Lung (tissue), 12 donors: ENCODE data around the gene EXOC3L4. TPM values are rescaled to one million over a fixed set of nuclear protein-coding genes. Genes with fewer than 3 reads are reported as not detected.
A peak's percentile ranks its signal among the peaks of the same experiment; 100 is the strongest.

Source experiments
- ATAC-seq: fragments of 200-7000 bp; cut with Tn5 transposase; one replicate; pipeline ENCODE4 v1.9.1; 2020; ENCODE audit warnings: moderate number of reproducible peaks; ENCODE audit not compliant: insufficient read depth, low FRiP score
- DNase-seq, 3 donors: peaks; one replicate each; pipeline ENCODE4 v3.0.0-alpha.2; 2013 to 2017
- H3K27ac ChIP-seq, 2 donors: one replicate each; pipeline ENCODE4 v1.5.1; 2013; ENCODE audit warnings: mild to moderate bottlenecking in 2 of 2, moderate library complexity in 2 of 2, control low read depth in 1 of 2, inconsistent platforms in 1 of 2, low read depth in 1 of 2, low read length in 1 of 2
- H3K27me3 ChIP-seq, 3 donors: one replicate each; pipeline ENCODE4 v1.5.1; 2013; ENCODE audit warnings: low read length in 2 of 3; ENCODE audit not compliant: control insufficient read depth in 3 of 3, insufficient read depth in 3 of 3
- H3K36me3 ChIP-seq, 4 donors: one replicate each; pipeline ENCODE4 v1.5.1; 2013; ENCODE audit warnings: low read length in 4 of 4, mild to moderate bottlenecking in 1 of 4, moderate library complexity in 1 of 4; ENCODE audit not compliant: control insufficient read depth in 4 of 4, insufficient read depth in 4 of 4
- H3K4me1 ChIP-seq, 5 donors: one replicate each; pipeline ENCODE4 v1.5.1; 2013; ENCODE audit warnings: low read length in 5 of 5, mild to moderate bottlenecking in 2 of 5, moderate library complexity in 1 of 5; ENCODE audit not compliant: control insufficient read depth in 5 of 5, insufficient read depth in 5 of 5
- H3K4me3 ChIP-seq: one replicate; pipeline ENCODE4 v1.5.1; 2013; ENCODE audit warnings: mild to moderate bottlenecking, control low read depth, moderate library complexity
- H3K9ac ChIP-seq, 2 donors: one replicate each; pipeline ENCODE4 v1.5.1; 2013; ENCODE audit warnings: low read length in 2 of 2, control low read depth in 1 of 2; ENCODE audit not compliant: insufficient read depth in 1 of 2
- H3K9me3 ChIP-seq, 4 donors: one replicate each; pipeline ENCODE4 v1.5.1; 2013; ENCODE audit warnings: low read length in 3 of 4, mild to moderate bottlenecking in 1 of 4, moderate library complexity in 1 of 4; ENCODE audit not compliant: control insufficient read depth in 4 of 4, insufficient read depth in 3 of 4
- WGBS, 2 donors: extraction: QIAGEN DNeasy Blood & Tissue Kit; methylation state at CpG; one replicate each; pipeline ENCODE4 v1.1.7; 2013; 5-methylcytosine and 5-hydroxymethylcytosine counted together
- polyA plus RNA-seq, 2 donors: library from polyadenylated mRNA; stranded (reverse); fragments of 200-250 nt; gene quantifications; one replicate each; pipeline ENCODE4 v1.2.1, GENCODE V29; 2013
- total RNA-seq, 2 donors: library from RNA; depleted of rRNA in 1 of 2; stranded (reverse); fragments of >200 nt in 1 of 2; gene quantifications; one replicate each; pipeline ENCODE4 v1.2.1, GENCODE V29; 2014 to 2021
- TF ChIP-seq, protein P1 (sequence below): IDR thresholded peaks from 2 replicates; pipeline ENCODE4 v1.5.1; 2012; ENCODE audit warnings: mild to moderate bottlenecking; ENCODE audit errors: control extremely low read depth, extremely low read depth
- donor health status: control.
- donor health status: control.
- donor health status: Bipolar disorder and iron deficiency.
- donor health status: healthy.
- donor health status: DM: yes; HTN: yes; CAD: no.

Gene EXOC3L4
- total and polyA plus RNA-seq, 4 donors = 3.0 to 4.6 (median 3.8) TPM

DNA sequence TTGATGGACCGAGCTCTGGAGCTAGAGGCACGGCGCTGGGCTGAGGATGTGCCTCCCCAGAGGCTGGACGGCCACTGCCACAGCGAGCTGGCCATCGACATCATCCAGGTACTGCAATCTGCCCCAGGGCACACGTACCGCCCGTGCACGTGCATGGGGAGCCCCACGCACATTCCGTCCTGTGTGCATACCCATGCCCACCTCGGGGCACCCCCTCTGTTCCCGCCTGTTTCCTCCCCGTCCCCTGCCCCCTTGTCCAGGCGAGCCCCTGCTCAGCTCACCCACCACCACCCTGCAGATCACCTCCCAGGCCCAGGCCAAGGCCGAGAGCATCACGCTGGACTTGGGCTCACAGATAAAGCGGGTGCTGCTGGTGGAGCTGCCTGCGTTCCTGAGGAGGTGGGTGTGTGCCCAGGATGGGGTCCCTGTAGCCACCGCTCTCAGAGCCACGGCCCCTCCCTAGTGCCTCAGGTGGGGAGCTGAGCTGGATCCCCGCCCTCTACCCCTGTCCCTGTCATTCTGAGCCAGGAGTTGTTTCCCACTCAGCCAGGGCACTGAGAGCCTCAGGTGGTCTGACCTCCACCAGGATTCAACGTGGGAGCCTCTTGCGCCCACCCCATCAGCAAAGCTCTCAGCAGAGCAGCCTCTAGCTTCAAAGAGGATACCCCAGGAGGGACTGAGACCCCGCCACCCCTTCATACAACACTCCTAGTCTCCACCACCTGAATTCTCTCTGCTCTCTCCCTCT is 35.7 kb downstream of the EXOC3L4 start:
- 91 to 95% methylated on average over 26 of the region's 26 CpGs for WGBS, 2 donors
- Histone ChIP-seq H3K27ac (peak overlapping the region in 1 of 2 donors; percentile 17), H3K36me3 (peaks cover 0 to 40% (median 11%) of the 10 kb centered on the region in 4 donors)

DNA sequence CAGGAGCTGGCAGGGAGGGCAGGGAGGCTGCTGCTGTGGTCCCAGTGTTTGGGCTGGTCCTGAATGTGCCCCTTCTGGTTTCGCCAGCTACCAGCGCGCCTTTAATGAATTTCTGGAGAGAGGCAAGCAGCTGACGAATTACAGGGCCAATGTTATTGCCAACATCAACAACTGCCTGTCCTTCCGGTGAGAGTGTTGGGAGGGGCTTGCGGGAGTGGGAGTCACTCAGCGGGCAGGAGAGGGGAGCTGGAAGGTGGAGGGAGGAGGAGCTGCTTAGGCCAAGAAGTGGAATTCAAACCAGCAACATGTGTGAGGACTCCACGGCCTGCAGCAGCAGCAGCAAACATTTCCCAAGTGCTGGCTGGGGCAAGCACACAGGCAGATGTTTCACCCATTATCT is 36.4 kb downstream of the EXOC3L4 start:
- Histone ChIP-seq H3K4me3 (no peak overlapping the region), H3K27me3 (no peaks in the 10 kb centered on the region), H3K9ac (no peak overlapping the region), H3K36me3 (peaks cover 0 to 47% (median 11%) of the 10 kb centered on the region in 4 donors), H3K27ac (peak overlapping the region in 1 of 2 donors; percentile 17), H3K9me3 (no peaks in the 10 kb centered on the region), H3K4me1 (peaks cover 0 to 23% (median 7%) of the 10 kb centered on the region in 5 donors)
- 59 to 71% methylated on average over 8 of the region's 8 CpGs for WGBS, 2 donors
- ATAC-seq (no peak), DNase-seq (peak; percentile 59 to 69 (median 63))
- TF ChIP-seq, protein P1, sequence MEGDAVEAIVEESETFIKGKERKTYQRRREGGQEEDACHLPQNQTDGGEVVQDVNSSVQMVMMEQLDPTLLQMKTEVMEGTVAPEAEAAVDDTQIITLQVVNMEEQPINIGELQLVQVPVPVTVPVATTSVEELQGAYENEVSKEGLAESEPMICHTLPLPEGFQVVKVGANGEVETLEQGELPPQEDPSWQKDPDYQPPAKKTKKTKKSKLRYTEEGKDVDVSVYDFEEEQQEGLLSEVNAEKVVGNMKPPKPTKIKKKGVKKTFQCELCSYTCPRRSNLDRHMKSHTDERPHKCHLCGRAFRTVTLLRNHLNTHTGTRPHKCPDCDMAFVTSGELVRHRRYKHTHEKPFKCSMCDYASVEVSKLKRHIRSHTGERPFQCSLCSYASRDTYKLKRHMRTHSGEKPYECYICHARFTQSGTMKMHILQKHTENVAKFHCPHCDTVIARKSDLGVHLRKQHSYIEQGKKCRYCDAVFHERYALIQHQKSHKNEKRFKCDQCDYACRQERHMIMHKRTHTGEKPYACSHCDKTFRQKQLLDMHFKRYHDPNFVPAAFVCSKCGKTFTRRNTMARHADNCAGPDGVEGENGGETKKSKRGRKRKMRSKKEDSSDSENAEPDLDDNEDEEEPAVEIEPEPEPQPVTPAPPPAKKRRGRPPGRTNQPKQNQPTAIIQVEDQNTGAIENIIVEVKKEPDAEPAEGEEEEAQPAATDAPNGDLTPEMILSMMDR = no peak

More for the DNA sequence above, 35.7 kb downstream of the EXOC3L4 start:
- Histone ChIP-seq H3K27me3 (peaks cover 0 to under 1% (median 0%) of the 10 kb centered on the region in 3 donors), H3K9ac (no peak overlapping the region), H3K4me1 (peaks cover 0 to 23% (median 7%) of the 10 kb centered on the region in 5 donors), H3K9me3 (no peaks in the 10 kb centered on the region), H3K4me3 (no peak overlapping the region)
- DNase-seq (peak in 1 of 3 donors; percentile 9), ATAC-seq (no peak)
- TF ChIP-seq, protein P1 = no peak

DNA sequence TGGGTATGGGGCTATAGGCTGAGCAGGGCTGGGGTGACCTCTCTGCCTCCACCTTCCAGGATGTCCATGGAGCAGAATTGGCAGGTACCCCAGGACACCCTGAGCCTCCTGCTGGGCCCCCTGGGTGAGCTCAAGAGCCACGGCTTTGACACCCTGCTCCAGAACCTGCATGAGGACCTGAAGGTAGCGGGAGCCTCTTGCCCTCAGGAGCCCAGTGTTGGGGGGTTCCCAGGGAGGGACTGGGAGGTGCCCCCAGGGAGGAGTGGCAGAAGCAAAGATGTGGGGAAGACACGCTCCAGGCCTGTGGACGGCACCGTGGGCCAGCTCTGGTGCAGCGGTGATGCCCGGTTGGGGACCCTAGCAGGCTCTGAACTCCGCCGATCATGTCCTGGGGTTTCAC is 37.1 kb downstream of the EXOC3L4 start:
- peaks cover 0 to 47% (median 11%) of the 10 kb centered on the region in 4 donors for H3K36me3 ChIP-seq
- H3K27me3 ChIP-seq = no peaks in the 10 kb centered on the region
- no peak overlapping the region for H3K9ac ChIP-seq
- ATAC-seq (no peak), DNase-seq (no peak)
- 95 to 96% methylated on average over 9 of the region's 9 CpGs for WGBS, 2 donors
- no peak overlapping the region for H3K27ac ChIP-seq
- no peak overlapping the region for H3K4me3 ChIP-seq
- peaks cover 0 to 20% (median 7%) of the 10 kb centered on the region in 5 donors for H3K4me1 ChIP-seq
- TF ChIP-seq, protein P1 = no peak
- H3K9me3 ChIP-seq = no peaks in the 10 kb centered on the region
